GM12878 (cell line): ENCODE results near the gene SLC25A29.

Source experiments
- ATF2 ChIP-seq: IDR thresholded peaks from 2 replicates; pipeline ENCODE4 v1.6.1; 2012; ENCODE audit warnings: low read length, inconsistent platforms
- CTCF ChIP-seq, 3 experiments: IDR thresholded peaks in 2 of 3; conservative IDR thresholded peaks in 1 of 3; 2 replicates each; pipeline ENCODE4 v1.5.1; 2011; ENCODE audit warnings: low read depth in 3 of 3, low read length in 3 of 3, mild to moderate bottlenecking in 3 of 3, control low read depth in 2 of 3, moderate library complexity in 2 of 3, inconsistent platforms in 1 of 3, mixed read lengths in 1 of 3; ENCODE audit not compliant: control insufficient read depth in 2 of 3, insufficient read depth in 1 of 3; ENCODE audit errors: extremely low read depth in 1 of 3
- EP300 ChIP-seq, 2 experiments: fragments of 150-350 bp in 1 of 2; IDR thresholded peaks; 2 replicates each; pipeline ENCODE4 v1.6.1; 2011 to 2012; ENCODE audit warnings: low read depth in 2 of 2, low read length in 2 of 2, borderline replicate concordance in 1 of 2, improper control_type of control experiment in 1 of 2, inconsistent platforms in 1 of 2; ENCODE audit not compliant: control insufficient read depth in 1 of 2
- MAX ChIP-seq: IDR thresholded peaks from 2 replicates; pipeline ENCODE4 v1.6.1; 2012; ENCODE audit warnings: low read depth, low read length, improper control_type of control experiment

- TF ChIP-seq ATF2 (no peak), CTCF (IDR thresholded peaks at IDR 0.05 in 2 of 3, conservative IDR thresholded peaks at IDR 0.05 in 1 of 3; ENCODE audit: control insufficient read depth in 2 of 3, extremely low read depth in 1 of 3, insufficient read depth in 1 of 3, low read depth in 3 of 3, low read length in 3 of 3) (peak; percentile 62 to 93 (median 80)), MAX (0 out of 2 replicates have a peak, but pooled peaks have one; percentile 13), EP300 (IDR thresholded peaks at IDR 0.05; ENCODE audit: borderline replicate concordance in 1 of 2, control insufficient read depth in 1 of 2, low read depth in 2 of 2, low read length in 2 of 2) (no peak)
Observed at GRCh38 chr14:100285021-100285912, 21.0 kb downstream of the SLC25A29 start.
